Measurements from ENCODE around the gene CD300C.
"Not testable (repeated sequence)": the region's sequence is repeated elsewhere in the genome, so short reads cannot be mapped to it uniquely, and the experiment has no call there.

The CD300C gene

GRCh38 chr17:74529243-74529642 lies 16.7 kb downstream of the CD300C start:
- no peak for DNase-seq

DNA sequence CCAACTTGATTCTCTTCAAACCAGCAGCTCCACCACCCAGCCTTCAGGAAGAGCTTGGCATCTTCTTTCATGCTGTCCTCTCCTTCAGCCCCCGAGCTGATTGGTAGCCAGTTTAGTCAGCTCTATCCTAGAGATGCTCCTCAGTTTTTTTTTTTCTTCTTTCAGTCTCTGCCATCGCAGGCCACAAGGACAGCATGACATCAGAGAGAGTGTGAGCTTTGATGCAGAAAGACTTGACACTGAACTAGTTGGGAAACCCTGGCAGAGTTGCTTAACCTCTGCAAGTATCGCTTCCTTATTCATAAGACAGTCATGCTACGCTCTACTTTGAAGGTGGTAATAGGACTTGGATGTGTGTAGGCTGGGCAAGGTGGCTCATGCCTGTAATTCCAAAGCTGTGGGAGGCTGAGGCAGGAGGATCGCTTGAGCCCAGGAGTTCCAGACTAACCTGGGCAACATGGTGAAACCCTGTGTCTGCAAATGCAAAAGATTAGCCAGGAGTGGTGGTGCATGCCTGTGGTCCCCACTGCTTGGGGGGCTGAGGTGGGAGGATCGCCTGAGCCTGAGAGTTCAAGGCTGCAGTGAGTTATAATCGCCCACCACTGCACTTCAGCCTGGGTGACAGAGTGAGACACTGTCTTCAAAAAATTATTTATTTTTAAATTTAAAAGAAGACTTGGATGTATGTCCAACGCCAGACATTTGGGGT lies 17.3 kb downstream of the CD300C start:
- DNase-seq, result no peak

- DNase-seq, result no peak
These were observed 18.2 kb downstream of the CD300C start for GRCh38 chr17:74527756-74528155.

DNA sequence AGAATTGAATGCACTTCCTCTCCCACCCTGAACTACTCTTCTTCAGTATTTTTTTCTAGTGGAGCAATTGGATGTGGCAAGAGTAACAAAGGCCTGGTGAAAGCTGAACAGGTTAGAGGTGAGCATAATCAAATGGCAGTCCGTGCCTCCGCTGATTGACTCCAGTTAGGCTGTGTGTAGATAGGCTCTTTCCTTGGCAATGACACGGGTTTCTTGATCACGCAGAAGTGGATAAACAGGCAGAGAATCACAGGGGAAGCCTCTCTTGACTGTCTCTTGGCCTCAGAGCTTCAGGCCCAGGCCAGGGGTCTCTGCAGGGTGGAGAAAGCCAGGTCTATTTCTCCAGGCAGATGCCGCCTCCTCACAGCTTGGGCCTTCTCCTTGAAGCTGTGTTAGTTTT lies 18.8 kb downstream of the CD300C start:
- DNase-seq, result no peak

DNA sequence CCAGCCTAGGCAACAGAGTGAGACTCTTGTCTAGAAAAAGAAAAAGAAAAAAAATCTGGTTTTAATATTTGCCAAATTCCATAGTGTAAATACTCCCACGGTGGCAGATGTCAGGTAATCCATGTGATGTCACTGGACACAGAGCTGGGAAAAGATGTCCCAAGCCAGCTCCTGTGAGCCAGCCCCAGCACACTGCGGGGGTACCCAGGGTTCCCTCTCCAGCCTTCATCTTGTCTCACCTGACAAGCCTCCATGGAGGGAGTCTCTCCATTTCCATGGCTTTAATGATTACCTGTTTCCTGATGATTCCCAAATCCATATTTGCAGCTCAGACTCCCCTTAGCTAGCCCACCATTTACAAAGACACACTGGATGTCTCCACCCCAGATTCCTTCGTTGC lies 19.2 kb downstream of the CD300C start:
- no peak for DNase-seq

DNA sequence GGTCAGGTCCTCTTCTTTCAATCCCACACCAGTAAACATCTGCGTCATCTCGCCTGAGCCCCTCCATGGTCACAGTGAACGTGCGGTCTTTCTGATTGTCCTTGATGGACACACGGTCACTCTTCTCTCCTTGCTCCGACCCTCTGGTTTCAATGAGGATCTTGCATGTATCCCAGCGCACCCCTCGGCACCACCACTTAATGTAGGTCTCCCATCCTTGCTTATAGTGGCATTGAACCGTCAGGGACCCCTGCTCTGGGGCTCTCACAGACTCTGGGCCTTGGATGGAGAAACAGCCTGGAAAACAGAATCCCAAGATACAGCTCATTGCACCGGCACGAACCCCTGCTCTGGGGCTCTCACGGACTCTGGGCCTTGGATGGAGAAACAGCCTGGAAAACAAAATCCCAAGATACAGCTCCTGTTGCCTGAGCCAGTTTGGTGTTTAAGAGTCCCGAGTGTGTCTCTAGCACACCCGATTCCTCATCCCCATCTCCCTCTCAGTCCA lies 20.1 kb downstream of the CD300C start:
- DNase-seq, result no peak

DNA sequence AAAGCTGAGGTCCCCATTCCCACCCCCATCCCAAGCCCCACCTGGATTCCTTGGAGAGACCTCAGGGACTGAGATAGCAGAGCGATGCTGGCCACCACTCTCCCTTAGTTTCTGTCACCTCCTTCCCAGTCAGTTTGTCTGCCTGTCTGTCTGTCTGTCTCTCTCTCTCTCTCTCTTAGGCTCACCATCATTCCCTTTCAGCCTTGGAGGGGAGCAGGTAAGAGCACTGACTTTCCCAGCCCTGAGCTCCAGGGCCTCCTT lies 20.5 kb downstream of the CD300C start:
- no peak for DNase-seq

GRCh38 chr17:74524653-74525464 lies 21.1 kb downstream of the CD300C start:
- no peak for DNase-seq

GRCh38 chr17:74523308-74523707 lies 22.6 kb downstream of the CD300C start:
- no peak for DNase-seq

DNA sequence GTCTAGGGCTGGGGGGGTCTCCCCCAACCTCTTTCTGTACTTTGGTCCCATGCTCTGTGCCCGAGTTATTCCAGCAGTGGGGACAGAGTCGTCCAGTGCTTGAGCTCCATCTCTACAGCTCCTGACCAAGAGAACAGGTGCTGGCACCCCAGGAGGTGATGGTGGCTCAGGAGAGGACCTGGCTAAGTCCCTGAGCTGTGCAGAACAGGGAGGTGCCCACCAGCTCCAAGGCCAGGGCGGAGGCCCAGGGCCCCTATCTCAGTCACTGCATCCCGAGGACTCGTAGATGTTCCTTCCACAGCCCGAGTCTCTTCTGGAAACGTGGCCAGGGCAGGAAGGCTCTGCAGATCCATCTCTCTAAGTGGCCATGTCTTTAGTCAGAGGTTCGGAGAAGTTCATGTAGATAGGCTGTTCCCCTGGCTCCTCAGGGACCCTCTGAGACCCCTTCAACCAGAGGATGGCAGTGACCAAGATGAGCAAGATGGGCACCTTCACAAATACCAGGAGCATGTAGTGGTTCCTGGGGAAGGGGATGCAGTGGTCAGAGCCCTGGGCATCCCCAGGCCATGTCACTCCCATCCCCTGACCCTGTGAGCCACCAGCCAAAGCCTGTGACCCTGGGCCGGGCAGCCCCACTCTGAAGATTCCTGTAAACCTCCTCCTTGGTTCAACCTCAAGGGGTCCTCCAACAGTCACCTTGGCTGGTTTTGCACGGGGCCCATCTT lies 23.4 kb downstream of the CD300C start:
- no peak for DNase-seq

DNA sequence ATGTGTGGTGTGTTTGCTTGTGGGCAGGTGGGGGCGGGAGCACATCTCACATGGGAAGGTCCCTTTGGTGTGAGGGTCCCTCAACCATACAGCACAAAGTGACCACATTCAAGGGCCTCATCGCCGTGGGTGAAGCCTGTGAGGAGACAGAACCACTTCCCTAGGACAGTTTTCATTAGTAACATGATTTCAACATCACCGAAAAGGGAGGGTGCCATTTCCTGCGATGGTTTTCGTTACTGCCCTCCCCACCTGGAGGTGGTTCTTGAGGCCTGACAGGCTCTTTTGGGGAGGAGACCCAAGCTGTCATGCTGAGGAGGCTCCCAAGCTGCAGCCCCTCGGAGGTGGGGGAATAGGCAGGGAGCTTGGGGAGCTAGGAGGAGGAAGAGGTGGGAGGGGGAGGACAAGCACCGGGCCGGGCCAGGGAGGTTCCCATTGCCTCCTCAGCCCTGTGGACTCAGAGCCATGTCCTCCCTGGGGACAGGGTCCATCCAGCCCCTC lies 24.2 kb downstream of the CD300C start:
- no peak for DNase-seq

DNA sequence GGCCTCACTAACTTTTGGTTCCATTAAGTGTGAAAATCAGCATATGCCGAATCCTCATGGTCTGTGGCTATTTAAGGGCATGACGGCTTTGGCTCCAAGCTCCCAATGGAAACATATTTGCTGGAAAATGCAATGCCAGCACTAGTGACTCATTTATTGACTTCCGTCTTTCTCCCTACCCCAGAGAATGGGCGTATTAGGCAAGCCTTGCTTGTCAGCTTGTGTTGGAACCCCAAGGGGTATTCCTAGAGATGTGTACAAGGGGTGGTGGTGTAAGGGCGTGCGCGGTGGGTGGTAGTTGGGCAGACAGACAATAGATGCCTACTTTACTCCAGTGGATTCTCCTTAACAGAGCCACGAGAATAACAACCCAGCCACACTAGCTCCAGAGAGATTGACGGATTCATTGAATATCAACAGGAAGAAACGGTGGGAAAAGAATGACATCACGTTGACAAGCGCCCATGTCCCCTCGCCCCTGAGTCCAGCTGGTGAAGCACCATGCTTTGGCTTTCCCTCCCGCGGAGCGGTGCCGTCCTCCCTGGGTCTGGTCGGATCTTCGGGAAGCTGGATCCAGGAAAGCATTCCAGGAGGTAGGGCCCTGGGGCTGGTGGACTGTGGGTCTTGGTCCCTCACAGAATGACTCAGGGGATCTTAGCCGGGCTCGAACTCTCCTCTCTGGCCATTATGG lies 25.0 kb downstream of the CD300C start:
- DNase-seq, result no peak

GRCh38 chr17:74520016-74520434 lies 25.9 kb downstream of the CD300C start:
- no peak for DNase-seq

- not testable (repeated sequence) for DNase-seq
These were observed 27.4 kb downstream of the CD300C start for GRCh38 chr17:74518413-74518981.

DNA sequence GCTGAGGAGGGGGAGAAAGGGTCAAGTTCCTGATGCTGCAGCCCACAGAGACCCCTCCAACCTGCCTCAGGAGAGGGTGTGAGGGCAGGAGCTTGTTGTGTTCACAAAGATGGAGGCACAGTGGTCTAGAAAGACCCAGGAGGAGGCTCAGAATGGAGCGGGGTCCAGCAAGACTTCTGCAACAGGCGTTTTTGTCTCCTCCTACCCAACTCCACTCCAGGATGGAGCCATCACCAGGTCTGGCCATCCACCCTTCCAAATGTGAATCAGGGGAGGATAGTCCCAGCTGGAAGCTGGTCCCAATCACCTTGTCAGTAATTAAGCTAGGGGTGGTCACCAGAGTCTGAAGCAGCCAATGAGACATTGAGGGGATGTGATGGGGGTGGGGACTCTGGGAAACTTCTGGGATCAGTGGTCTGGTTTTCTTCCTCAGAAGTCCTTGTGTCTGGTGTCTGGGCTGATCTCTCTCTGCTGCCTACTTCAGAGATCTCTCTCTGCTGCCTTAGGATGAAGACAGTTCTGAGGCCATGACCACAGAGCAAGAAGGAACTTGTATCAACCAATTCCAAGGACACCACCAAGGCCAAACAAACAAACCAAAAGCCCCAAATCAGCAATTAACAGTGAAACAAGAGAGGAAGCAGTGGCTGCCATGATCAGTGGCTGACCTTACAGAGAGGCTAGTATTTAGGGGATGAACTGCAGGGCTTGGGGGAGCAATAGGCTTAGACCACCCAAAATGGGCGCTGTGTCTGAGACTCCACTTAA lies 29.2 kb downstream of the CD300C start:
- no peak for DNase-seq

DNA sequence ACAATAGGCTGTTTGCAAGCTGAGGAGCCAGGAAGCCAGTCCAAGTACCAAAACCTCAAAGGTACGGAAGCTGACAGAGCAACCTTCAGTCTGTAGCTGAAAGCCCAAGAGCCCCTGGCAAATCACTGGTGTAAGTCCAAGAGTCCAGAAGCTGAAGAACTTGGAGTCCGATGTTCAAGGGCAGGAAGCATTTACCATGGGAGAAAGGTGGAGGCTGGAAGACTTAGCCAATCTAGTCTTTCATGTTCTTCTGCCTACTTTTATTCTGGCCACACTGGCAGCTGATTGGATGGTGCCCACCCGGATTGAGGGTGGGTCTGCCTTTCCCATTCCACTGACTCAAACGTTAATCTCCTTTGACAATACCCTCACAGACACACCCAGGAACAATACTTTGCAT lies 30.0 kb downstream of the CD300C start:
- DNase-seq, result no peak

DNA sequence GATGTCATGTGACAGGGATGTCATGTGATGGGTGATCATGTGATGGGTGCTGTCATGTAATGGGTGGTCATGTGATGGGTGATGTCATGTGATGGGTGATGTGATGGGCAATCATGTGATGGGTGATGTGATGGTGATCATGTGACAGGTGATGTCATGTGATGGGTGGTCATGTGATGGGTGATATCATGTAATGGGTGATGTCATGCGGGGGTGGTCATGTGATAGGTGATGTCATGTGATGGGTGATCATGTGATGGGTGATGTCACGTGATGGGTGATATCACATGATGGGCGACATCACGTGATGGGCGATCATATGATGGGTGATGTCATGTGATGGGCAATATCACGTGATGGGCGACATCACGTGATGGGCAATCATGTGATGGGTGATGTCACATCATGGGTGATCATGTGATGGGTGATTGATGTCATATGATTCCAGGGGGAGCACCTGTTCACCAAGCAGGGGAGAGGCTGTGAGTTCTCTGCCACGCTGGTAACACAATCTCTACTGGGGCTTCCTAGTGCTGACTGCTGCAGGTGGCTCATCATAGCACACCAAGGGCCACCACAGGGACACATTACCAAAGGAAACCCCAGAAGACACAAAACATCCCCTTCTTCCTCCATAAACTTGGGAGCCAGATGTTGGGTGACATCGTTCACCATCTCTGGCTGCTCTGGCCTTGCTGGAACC lies 31.1 kb downstream of the CD300C start:
- no peak for DNase-seq

DNA sequence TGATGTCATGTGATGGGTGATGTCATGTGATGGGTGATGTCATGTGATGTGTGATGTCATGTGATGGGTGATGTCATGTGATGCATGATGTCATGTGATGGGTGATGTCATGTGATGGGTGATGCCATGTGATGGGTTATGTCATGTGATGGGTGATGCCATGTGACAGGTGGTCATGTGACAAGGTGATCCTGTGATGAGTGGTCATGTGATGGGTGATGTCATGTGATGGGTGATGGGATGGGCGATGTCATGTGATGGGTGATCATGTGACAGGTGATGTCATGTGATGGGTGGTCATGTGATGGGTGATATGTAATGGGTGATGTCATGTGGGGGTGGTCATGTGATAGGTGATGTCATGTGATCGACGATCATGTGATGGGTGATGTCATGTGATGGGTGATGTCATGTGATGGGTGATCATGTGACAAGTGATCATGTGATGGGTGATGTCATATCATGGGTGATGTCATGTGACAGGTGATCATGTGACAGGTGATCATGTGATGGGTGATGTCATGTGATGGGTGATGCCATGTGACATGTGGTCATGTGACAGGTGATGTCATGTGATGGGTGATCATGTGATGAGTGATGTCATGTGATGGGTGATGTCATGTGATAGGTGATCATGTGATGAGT lies 31.8 kb downstream of the CD300C start:
- no peak for DNase-seq

DNA sequence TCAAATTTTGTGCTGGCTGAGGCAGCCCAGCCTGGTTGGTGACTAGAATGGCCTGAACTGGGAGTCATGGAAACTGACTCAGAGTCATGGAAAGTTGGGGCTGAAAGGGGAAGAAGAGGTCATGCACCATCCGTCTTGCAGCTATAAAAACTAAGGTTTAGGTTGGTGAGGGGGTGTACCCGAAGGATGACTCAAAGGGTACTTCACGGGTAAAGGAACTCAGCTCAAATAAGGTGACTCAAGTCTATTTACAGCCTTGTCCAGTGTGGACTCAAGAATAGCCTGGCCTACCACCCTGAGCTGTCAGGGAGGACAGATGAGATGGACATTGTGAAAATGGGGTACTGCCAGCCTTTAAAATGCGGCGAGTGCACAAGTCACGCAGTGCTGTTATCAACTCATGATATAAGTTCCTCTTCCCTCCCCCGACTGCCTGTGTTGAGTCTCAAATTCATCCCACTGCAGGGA lies 33.3 kb downstream of the CD300C start:
- DNase-seq, result no peak

DNA sequence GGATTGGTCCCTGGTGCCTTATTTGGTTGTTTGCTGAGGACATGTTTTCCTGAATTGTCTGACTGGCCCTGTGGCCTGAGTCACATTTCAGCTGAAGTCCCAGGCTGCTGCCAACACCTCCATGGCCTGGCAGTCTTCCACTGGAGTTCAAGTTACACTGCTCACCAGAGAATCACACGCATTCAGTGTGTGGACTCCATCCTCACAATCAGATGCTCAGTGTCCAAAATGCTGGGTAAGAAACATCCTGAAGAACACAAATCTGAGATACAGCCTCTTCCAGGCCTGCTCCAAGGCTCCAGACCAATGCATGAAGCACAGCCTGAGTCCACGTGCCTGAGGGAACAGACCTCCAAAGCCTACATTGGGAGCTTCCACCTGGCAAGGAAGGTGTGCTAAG lies 33.9 kb downstream of the CD300C start:
- no peak for DNase-seq

- DNase-seq, result no peak
These were observed 37.8 kb downstream of the CD300C start for GRCh38 chr17:74508156-74508555.

All from activated CD4-positive, alpha-beta T cell treated with anti-CD3 and anti-CD28 coated beads for 4 hours (primary cell).